NCI-H1092 (cell line): ENCODE data around the gene WRAP53.

Source experiments
- DNase-seq: peaks from one replicate; lab custom pipeline; 2025; lab: John Stamatoyannopoulos, UW

The WRAP53 gene

DNA sequence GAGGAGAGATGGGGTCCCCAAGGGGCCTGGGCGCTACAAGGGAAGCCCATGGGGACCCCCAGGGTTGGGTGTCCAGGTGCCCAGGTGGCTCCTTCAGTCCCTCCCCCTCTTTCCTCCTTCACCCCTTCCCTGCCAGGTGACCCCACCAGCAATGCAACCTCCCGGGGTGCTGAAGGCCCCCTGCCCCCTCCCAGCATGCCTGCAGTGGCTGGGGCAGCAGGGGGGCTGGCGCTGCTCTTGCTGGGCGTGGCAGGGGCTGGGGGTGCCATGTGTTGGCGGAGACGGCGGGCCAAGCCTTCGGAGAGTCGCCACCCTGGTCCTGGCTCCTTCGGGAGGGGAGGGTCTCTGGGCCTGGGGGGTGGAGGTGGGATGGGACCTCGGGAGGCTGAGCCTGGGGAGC is 20.8 kb downstream of the WRAP53 start:
- no peak for DNase-seq

DNA sequence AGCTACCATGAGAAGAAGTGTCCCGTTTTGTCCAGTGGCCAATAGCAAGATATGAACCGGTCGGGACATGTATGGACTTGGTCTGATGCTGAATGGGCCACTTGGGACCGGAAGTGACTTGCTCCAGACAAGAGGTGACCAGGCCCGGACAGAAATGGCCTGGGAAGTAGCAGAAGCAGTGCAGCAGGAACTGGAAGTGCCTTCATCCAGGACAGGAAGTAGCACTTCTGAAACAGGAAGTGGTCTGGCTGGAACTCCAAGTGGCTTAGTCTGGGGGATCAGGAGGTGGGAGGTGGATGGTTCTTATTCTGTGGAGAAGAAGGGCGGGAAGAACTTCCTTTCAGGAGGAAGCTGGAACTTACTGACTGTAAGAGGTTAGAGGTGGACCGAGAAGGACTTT is 22.0 kb downstream of the WRAP53 start:
- no peak for DNase-seq

DNA sequence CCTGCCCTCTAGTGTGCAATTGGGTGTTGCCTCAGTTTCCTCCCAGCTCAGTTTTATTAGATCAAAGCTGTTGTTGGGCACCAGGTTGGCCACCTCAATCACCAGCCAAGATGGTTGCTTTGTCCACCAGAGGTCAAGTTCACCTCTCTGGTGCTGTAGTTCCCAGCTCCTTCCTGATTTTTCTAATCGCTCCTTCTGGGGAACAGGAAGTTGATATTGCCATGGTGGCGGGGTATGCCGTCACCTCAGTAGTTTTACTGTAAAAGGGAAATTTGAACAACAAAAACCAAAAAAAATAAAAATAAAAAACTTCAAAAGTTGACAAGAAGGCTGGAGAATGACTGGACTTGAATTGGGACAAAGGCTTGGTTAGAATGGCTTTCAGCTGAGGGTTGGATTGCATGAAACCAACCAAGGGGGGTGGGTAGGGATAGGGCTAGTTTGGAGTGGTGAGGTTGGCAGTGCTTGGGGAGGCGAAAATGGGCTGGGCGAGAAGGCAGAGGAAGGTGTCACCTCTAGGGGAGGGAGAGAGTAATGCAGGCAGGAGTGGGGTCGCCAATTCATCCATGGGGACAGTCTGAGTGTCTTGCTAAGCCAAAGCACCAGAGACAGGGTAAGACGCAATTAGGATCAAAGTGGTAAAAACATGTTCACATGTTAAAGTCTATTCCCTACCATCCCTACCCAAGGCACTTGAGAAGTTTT is 22.9 kb downstream of the WRAP53 start:
- no peak for DNase-seq

DNA sequence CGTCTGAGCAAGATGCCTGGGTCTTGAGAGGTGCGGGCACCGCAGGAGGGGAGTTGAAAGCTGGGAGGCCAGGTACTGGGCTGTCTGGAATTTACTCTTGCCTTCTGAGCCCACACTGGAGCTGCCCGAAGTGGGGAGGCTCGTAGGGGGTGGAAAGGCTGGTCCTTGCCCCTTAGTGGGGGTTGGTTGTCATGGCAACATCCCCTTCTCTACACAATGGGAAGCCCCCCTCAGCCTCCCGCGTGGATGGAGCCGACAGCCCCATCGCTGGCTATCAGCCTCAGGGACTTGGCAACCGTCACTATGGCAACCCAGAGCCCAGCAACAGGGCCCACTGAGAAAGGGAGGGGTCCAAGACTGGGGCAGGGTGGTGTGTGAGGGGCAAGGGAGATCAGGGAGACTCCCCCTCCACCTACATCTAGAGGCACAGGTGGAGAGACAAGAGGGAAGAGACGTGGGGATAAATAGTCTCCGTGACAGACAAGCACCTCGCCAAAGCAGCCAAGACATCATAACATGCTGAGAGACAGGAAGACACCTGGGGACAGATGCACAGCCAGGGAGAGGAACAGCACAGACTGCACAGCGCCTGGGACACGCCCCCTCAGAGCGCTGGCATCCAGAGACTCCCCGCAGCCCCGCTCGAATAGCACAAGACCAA is 24.0 kb downstream of the WRAP53 start:
- no peak for DNase-seq

DNA sequence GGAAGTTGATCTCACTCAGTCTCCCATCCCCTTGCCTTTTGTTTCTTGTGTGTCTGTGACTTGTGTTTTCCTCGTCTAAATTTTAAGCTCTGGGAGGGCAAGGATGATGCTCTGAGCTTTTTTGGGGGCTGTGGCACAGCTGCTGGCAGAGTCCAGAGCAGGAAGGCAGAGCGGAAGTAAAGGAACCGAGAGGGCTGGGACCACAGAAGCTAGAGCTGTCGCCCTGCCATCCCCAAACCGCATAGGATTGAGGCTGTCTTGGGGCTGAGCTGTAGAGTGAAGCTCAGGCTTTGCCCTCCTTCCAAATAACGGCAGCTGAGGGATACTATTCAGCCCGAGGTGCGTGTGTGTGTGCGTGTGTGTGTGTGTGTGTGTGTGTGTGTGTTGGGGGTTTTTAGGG is 25.5 kb downstream of the WRAP53 start:
- no peak for DNase-seq

DNA sequence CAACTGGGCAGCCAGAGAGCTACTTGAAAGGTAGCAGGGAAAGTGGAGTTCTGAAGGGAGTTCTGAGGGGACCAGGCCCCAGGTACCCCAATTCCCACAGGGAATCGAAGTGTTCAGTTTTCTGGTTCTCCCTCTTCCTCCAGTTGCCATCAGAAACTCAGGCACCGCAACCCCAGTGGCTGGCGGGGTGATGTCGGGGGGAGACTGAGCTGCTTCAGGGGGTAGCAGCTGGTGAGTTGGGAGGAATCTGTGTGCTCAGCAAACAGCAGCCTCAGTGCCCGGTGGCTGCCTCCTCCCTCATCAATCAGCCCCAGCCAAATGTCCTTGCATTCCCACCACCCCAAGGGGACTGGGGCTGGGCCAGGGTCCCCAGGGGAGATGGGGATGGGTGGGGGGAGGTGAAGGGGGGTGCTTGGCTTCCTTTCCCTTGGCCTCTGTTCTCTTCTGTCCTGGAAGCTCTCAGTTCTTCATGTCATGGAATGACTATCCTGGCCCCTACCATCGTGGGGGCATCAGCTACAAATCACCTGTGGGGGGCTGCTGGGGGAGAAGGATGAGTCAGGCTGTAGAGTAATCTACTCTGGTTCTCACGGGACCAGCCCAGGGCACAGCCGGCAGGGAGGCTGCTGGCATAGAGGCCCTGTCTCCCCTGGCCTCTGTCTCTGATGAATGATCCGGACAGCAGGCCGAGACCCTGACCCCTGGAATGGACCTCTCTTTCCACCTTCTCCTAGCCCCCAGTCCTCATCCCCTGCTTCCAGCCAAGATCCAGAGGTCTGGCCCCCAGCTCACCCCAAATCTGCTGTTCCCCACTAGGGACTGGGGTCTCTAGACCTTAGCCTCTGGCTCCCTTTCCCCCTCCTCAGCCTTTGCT is 26.7 kb downstream of the WRAP53 start:
- DNase-seq: no peak

DNA sequence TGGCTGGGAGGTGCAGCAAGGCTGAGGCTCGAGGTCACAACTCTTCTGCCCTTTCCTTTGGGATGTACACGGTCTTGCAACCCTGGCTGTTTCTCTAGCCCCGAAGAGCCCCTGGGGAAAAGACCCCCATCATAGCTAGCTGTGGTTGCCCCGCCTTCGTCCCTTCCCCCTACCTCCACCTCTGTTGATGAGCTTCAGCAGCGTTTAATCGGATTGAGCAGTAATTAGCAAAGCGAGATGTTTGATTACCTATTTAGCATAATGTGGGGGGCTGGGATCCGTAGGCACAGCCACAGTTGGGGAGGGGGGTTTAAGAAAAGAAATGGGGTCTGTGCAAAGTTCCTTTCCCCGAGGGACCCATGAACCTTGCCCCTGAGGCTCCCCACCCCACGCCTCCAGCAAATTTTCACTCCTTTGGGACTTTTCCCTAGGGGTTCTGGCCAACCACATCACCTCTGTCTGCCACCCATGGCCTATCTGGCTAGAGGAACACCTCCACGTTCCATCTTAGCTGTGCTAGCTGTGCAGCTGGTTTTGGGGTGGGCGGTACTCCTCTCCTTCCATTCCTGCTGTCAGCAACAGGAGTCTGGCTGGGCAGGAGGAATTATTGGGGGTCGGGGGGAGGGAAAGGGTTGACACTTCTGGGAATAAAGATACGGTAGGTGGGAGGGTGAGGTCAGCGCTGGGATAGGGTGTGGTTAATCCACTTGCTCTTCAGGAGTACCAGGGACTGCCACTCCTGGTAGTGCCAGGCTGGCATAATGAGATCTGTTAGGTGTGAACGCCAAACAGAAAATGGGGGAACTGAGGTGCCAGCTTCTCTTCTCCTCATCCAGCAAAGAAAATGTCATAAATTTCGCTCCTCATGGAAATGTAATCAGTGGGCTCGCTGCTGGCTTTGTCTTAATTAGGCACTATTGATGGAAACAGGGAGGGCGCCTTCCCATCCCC is 27.9 kb downstream of the WRAP53 start:
- DNase-seq: no peak

DNA sequence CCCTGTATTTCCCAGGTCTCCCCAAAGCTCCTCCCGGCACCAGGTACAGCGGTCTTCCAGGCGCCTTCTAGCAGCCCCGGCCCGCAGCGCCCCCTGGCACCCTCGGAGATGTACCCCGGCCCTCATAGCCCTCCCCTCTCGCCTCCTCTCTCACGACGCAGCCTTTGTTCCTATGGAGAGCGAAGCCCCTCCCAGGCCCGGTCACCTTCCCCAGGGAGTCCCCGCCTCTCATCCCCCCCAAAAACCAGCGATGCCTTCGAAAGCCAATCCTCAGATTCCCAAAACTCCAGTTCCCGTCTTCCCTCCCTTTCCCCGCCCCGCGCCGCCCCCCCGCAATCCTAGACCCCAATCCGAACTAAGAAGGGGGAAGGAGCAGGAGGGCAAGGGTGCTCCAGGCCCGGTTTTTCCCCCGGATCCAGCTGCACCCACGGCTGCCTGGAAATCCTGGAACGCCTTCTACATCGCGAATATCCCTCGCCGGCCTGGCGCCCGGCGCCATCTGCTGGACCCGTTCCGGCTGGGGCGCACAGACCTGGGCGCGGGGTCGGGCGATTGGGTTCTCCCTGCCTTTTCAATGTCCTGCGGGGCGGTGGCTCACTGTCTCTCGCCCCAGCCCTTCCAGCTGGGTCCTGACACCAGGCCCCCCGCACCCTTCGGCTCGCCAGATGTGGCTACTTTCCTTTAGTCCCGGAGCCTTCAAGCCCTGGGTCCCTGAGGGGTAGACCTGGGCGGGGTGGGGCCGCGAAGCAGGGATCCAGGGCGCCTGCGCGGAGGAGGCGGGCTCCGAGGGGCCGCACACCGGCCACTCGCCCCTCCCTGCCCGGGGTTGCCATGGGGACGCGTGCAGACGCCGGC is 28.9 kb downstream of the WRAP53 start, which contains the start of gene DNAH2:
TSS of gene DNAH2 (plus strand) at position 844 of the 855 bp plus-strand sequence. CDS start 1,991 bp downstream, outside the sequence.
- peak; percentile 89 for DNase-seq

DNA sequence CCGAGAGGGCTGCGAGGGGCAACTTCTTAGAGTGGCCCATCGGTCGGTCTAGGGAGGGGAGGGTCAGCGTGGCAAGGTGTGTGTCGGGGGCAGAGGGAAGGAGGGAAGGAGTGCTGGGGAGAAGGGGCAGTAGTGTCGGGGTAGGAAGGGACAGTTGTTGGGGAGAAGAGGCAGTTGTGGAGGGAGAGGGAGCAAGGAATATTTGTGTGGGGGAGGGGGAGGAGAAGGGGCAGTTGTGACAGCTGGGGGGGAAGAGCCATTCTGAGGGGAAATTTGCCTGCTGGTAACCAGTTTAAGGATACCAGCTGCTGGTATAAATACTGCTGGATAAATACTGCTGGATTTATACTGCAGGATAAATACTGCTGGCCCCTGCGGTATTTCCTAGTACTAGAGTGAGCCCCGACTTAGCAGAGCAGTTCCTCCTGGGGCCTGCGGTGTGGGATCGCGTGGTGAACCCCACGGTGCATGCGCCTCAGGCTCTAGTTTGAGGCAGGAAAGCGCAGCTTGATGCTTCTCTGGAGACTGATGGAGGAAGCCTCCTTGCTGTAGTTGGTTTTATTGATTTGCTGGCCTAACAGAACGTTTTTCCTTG is 29.6 kb downstream of the WRAP53 start:
- DNase-seq: no peak

DNA sequence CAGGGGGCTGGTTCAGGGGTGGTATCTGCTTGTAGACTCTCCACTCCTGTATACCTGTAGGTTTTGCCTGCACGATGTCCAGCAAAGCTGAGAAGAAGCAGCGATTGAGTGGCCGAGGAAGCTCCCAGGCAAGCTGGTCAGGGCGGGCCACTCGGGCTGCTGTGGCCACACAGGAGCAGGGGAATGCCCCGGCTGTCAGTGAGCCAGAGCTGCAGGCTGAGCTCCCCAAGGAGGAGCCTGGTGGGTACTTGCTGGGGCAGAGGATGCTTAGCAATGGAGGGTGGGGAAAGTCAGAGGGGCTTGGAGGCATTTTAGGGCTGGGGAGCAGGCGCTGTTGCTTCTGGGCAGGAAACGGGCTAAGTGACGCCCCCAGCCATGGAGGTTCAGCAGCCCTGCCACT is 31.4 kb downstream of the WRAP53 start:
- DNase-seq: no peak

DNA sequence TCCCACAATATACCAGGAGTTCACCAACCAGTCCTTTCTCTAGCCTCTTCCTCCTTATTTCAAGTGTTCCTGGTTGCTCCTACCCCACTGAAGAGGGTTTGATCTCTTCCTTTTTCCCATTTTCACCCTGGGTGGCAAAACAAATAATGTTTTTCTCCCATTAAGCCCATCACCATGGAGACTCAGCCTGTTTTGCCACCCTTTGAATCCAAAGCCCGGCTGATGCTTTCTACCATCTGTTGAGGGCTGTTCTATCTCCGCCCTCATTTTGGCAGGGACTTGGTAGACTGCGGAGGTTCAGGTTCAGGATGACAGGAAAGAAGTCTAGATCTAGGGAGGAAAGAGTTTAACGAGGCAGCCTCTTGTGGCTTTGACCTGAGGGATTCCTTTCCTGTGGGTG is 31.8 kb downstream of the WRAP53 start:
- DNase-seq: no peak

DNA sequence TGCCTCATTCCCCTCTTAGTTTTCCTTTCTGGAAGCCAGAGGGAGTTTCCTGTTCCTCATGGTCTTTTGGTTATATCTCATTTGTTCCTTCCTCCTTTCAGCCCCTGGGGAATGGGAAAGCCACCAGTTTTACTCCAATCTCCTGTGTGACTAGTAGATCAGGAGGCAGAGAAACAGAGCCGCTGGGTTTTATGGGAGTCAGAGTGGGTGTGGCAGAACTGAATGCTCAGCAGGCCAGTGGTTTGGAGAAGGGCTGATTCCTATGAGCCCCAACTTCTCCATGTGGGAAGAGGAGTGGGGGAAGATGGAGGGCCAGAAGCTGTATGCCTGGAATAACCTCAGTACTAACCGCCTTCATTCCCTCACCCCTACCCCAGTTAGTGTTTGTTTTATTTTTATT is 33.3 kb downstream of the WRAP53 start:
- DNase-seq: no peak

DNA sequence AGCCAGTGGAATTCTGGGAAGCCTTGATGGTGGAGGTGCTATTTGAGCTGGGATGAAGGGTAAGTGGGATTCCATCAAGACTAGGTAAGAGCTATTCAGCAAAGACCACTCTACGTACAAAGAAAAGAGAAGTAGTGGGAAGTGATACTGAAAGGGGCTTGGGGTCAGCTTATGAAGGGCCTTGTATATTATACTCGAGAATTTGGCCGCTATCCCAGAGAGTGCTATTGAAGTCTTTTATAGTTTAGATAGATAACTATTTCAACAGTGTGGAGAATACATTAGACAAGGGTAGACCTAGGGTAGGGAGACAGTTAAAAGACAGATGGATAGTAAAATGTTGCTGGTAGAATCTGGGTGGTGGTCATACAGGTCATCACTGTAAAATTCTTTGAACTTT is 39.6 kb downstream of the WRAP53 start:
- no peak for DNase-seq

DNA sequence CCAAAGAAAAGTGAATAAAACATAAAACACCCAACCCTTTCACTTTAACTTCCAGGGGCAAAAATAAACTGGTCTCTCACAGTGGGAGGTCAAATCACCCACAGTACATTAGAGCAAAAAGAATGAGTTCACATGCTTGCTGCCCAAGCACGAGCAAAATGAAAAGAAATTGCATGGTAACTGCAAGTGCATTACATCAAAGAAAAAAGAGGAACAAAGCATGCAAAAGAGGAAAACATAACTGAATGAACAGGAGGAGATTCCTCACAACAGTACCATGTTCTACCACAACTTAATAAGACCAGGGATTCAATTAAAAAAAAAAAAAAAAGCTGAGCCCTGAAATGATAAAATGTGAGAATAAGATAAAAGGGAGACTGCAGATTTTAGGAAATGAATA is 41.5 kb downstream of the WRAP53 start:
- DNase-seq: no peak

DNA sequence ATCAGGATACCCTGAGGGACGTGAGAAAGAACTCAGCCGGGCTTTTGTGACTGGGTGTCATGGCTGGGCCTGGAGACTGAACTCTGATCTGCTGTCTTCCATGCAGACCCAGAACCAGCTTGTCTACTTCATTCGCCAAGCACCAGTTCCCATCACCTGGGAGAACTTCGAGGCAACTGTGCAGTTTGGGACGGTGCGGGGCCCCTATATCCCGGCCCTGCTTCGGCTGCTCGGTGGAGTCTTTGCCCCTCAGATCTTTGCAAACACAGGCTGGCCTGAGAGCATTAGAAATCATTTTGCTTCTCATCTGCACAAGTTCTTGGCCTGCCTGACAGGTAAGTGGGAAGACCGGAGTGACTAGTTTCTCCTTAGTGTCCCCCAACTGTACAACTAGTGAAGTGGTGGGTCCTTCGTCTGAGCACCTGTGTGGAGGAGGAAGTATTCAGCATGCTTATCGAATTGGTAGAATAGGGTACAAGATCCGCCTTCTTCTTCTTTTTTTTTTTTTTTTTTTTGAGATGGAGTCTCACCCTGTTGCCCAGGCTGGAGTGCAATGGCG is 44.8 kb downstream of the WRAP53 start:
- no peak for DNase-seq

DNA sequence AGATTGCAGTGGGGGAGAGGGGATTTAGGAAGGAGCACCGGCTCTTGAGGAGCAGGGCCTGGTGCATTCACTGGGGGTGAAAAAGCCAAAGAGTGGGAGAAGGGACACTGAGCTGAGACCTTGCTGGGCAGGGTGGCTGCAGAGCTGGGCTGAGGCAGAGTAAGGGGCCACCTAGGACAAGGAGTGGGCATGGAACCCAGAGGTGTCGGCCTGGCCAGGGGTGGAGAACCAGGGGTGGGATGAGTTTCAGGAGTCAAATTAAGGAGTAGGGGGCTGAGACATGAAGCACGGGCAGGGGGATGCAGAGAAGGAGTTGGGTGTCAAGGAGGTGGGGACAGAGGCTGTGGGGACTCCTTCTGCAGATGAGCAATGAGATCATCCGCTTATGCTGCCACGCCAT is 49.3 kb downstream of the WRAP53 start:
- DNase-seq: no peak

DNA sequence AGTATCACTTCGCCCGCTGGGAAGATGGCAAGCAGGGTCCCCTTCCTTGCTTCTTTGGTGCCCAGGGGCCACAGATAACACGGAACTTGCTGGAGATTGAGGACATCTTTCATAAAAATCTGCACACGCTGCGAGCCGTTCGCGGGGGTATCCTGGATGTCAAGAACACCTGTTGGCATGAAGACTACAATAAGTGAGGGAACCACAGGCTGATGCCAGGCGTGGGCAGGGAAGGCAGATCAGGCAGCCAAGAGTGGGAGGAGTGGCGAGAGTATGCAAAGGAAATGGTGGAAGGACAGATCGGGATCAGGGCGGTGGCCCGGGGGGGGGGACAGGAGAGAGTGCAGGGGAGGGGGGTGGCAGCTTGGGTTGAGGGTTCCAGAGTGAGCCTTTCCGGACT is 51.5 kb downstream of the WRAP53 start:
- DNase-seq: no peak

DNA sequence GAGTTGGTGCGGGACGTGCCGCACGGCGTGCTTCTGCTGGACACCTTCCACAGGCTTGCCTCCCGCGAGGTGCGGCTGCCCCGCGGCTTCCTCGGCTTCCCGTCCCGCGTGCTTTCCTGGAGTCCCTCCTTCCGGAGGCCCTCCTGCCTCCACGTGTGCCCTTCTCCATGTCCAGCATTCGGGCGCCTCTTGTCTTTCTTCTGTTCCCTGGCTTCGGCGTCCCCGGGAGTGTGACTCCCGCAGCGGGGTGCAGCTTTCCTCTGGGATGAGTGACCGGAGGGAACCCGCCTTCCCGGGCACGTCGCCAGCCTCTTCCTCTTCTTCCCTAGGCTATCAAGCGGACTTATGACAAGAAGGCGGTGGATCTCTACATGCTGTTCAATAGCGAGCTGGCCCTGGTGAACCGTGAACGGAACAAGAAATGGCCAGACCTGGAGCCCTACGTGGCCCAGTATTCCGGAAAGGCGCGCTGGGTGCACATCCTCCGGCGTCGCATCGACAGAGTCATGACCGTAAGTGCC is 52.3 kb downstream of the WRAP53 start:
- DNase-seq: peak; percentile 11

DNA sequence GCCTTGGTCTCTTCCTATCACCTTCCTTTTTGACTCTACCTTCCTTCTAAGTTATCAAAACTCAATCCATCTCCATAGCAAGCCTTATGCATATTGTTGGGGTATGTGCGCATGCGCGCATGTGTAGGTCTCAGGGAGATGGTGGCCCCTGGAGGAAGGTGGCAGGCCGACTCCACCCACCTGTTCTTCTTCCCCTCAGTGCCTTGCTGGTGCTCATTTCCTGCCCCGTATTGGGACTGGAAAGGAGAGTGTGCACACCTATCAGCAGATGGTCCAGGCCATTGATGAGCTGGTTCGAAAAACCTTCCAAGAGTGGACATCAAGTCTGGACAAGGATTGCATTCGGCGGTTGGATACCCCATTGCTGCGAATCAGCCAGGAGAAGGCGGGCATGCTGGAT is 54.5 kb downstream of the WRAP53 start:
- DNase-seq: no peak

DNA sequence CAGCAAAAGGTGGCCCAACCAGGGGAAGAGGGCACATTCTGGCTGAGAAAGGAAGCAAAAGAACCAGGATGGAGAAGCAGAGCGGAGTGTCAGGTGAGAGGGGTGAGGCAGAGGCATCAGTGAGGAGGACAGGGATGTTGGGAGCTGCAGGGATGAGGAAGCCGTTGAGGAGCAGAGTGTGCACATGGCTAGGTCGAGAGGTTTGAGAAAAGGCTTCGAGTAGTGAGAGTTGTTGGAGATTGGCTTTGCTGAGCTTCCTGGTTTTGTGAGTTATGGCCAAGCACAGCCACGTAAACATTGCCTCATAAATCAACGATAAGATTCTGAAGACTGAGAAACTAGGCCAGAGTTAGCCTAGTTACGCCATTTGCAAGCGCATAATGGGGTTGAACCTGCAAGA is 56.1 kb downstream of the WRAP53 start:
- no peak for DNase-seq
